Loucy (cell line): Measurements from ENCODE around the gene LRRN4CL.
A peak's percentile ranks its signal among the peaks of the same experiment; 100 is the strongest.
"Not testable (repeated sequence)": the region's sequence is repeated elsewhere in the genome, so short reads cannot be mapped to it uniquely, and the experiment has no call there.

Experiments
- H2AFZ ChIP-seq: fragments of 200-600 bp; sonication (generic); 2 replicates; pipeline ENCODE4 v1.6.0; 2016; ENCODE audit warnings: antibody characterized with exemption, mild to moderate bottlenecking, low read length, moderate library complexity
- H3F3A ChIP-seq: fragments of 200-600 bp; 2 replicates; pipeline ENCODE4 v1.6.0; 2016; ENCODE audit warnings: antibody characterized with exemption, low read depth, mild to moderate bottlenecking
- H3K27me3 ChIP-seq: fragments of 200-600 bp; sonication (generic); 2 replicates; pipeline ENCODE4 v1.6.1; 2014; ENCODE audit warnings: low read length, mild to moderate bottlenecking; ENCODE audit not compliant: insufficient read depth, poor library complexity, severe bottlenecking
- H3K36me3 ChIP-seq: fragments of 200-600 bp; sonication (generic); 2 replicates; pipeline ENCODE4 v1.6.1; 2016; ENCODE audit warnings: low read length; ENCODE audit not compliant: insufficient read depth
- H3K4me1 ChIP-seq: fragments of 200-600 bp; sonication (generic); 2 replicates; pipeline ENCODE4 v1.5.1; 2014; ENCODE audit warnings: low read length, mild to moderate bottlenecking; ENCODE audit not compliant: insufficient read depth, poor library complexity, severe bottlenecking
- H3K4me2 ChIP-seq: fragments of 200-600 bp; sonication (generic); 2 replicates; pipeline ENCODE4 v1.6.0; 2014; ENCODE audit warnings: antibody characterized with exemption, low read length, low read depth, mild to moderate bottlenecking; ENCODE audit not compliant: poor library complexity, severe bottlenecking
- H3K4me3 ChIP-seq: fragments of 200-600 bp; sonication (generic); 2 replicates; pipeline ENCODE4 v1.5.1; 2014; ENCODE audit warnings: low read length, mild to moderate bottlenecking, mixed read lengths; ENCODE audit not compliant: poor library complexity, severe bottlenecking
- H3K79me2 ChIP-seq: fragments of 200-600 bp; sonication (generic); 2 replicates; pipeline ENCODE4 v1.6.1; 2014; ENCODE audit warnings: low read length; ENCODE audit not compliant: insufficient read depth
- H3K9ac ChIP-seq: fragments of 200-600 bp; sonication (generic); 2 replicates; pipeline ENCODE4 v1.6.0; 2014; ENCODE audit warnings: mild to moderate bottlenecking, low read depth, low read length, moderate library complexity; ENCODE audit not compliant: poor library complexity, severe bottlenecking
- H3K9me2 ChIP-seq: fragments of 200-600 bp; sonication (generic); replicated peaks from 2 replicates; pipeline ENCODE4 v1.6.1; 2016; ENCODE audit warnings: low read depth, low read length, mixed read lengths
- H3K9me3 ChIP-seq: fragments of 200-600 bp; sonication (generic); 2 replicates; pipeline ENCODE4 v1.6.1; 2014; ENCODE audit warnings: mild to moderate bottlenecking, antibody characterized with exemption, low read length, low read depth; ENCODE audit not compliant: insufficient read depth
- H4K20me1 ChIP-seq: fragments of 200-600 bp; sonication (generic); 2 replicates; pipeline ENCODE4 v1.6.0; 2014; ENCODE audit warnings: antibody characterized with exemption, low read length, mild to moderate bottlenecking; ENCODE audit not compliant: insufficient read depth, poor library complexity, severe bottlenecking
- CTCF ChIP-seq: fragments of 200-600 bp; sonication (generic); conservative IDR thresholded peaks from 2 replicates; pipeline ENCODE4 v1.5.1; 2014; ENCODE audit warnings: mild to moderate bottlenecking, antibody characterized with exemption, low read length
- EZH2phosphoT487 ChIP-seq: fragments of 200-600 bp; IDR thresholded peaks from 2 replicates; pipeline ENCODE4 v1.6.1; 2018; ENCODE audit warnings: antibody characterized with exemption, mild to moderate bottlenecking, moderate library complexity, borderline replicate concordance

The LRRN4CL gene

GRCh38 chr11:62656796-62657429 is 32.4 kb downstream of the LRRN4CL start:
- Histone ChIP-seq H3K4me2 (no peak overlapping the region), H3F3A (0 out of 2 replicates have a peak, but pooled peaks cover 3% of the 10 kb centered on the region), H3K79me2 (peaks cover 12% of the 10 kb centered on the region), H4K20me1 (no peaks in the 10 kb centered on the region), H3K4me3 (no peak overlapping the region), H2AFZ (no peak overlapping the region), H3K36me3 (no peaks in the 10 kb centered on the region), H3K27me3 (no peaks in the 10 kb centered on the region), H3K4me1 (peaks cover 7% of the 10 kb centered on the region), H3K9me3 (no peaks in the 10 kb centered on the region), H3K9ac (no peak overlapping the region), H3K9me2 (no peaks in the 10 kb centered on the region)
- TF ChIP-seq CTCF (no peak), EZH2phosphoT487 (no peak)

GRCh38 chr11:62654297-62654696 is 35.0 kb downstream of the LRRN4CL start:
- peak overlapping the region; percentile 89 for H3K9ac ChIP-seq
- no peaks in the 10 kb centered on the region for H3K27me3 ChIP-seq
- no peaks in the 10 kb centered on the region for H3K9me2 ChIP-seq
- no peaks in the 10 kb centered on the region for H4K20me1 ChIP-seq
- no peak overlapping the region for H3K4me3 ChIP-seq
- H3K4me1 ChIP-seq = peaks cover 10% of the 10 kb centered on the region
- no peak overlapping the region for H2AFZ ChIP-seq
- no peak for TF ChIP-seq EZH2phosphoT487
- no peak for TF ChIP-seq CTCF
- H3K4me2 ChIP-seq = peak overlapping the region; percentile 84
- no peaks in the 10 kb centered on the region for H3K9me3 ChIP-seq
- H3F3A ChIP-seq = no peaks in the 10 kb centered on the region
- H3K79me2 ChIP-seq = peaks cover 26% of the 10 kb centered on the region
- H3K36me3 ChIP-seq = peaks cover 4% of the 10 kb centered on the region; the same call in 1 of the 2 replicates

- H3K9ac ChIP-seq = peak overlapping the region; percentile 89
- H3K36me3 ChIP-seq = peaks cover 4% of the 10 kb centered on the region; the same call in 1 of the 2 replicates
- H2AFZ ChIP-seq = peak overlapping the region; percentile 99
- H3K9me2 ChIP-seq = no peaks in the 10 kb centered on the region
- no peaks in the 10 kb centered on the region for H3F3A ChIP-seq
- peak overlapping the region; percentile 89 for H3K4me3 ChIP-seq
- H3K9me3 ChIP-seq = no peaks in the 10 kb centered on the region
- H3K4me1 ChIP-seq = peaks cover 10% of the 10 kb centered on the region
- H3K79me2 ChIP-seq = peaks cover 26% of the 10 kb centered on the region
- H4K20me1 ChIP-seq = no peaks in the 10 kb centered on the region
- H3K4me2 ChIP-seq = peak overlapping the region; percentile 89
- no peak for TF ChIP-seq EZH2phosphoT487
- TF ChIP-seq CTCF = no peak
- H3K27me3 ChIP-seq = no peaks in the 10 kb centered on the region
Measured at GRCh38 chr11:62652161-62653006, 36.9 kb downstream of the LRRN4CL start.

GRCh38 chr11:62650283-62650682 is 39.0 kb downstream of the LRRN4CL start:
- H3F3A ChIP-seq, H3K36me3 ChIP-seq, H3K4me2 ChIP-seq, H3K9me2 ChIP-seq, H2AFZ ChIP-seq, H3K27me3 ChIP-seq, H3K4me3 ChIP-seq, H3K9ac ChIP-seq, H3K9me3 ChIP-seq: not testable (repeated sequence)
- Histone ChIP-seq H3K4me1 (peaks cover 16% of the 10 kb centered on the region), H4K20me1 (peaks cover 11% of the 10 kb centered on the region), H3K79me2 (peaks cover 37% of the 10 kb centered on the region)
